ENCODE data around the gene HSPA1L.
"Not testable (repeated sequence)": the region's sequence is repeated elsewhere in the genome, so short reads cannot be mapped to it uniquely, and the experiment has no call there.

HSPA1L gene

GRCh38 chr6:31815025-31815838, at the start of gene HSPA1L, which contains the start of gene HSPA1A:
TSS of gene HSPA1L (minus strand) at chr6:31815283. CDS start at chr6:31811972, 3,311 bp downstream.
TSS of gene HSPA1A (plus strand) at chr6:31815543. CDS start at chr6:31815757, 214 bp downstream.
- peak; percentile 83 for DNase-seq

GRCh38 chr6:31864818-31865204, 49.7 kb upstream of the HSPA1L start:
- DNase-seq = no peak

- not testable (repeated sequence) for DNase-seq
Measured at GRCh38 chr6:31864123-31864562, 49.1 kb upstream of the HSPA1L start.

GRCh38 chr6:31862344-31863235, 47.5 kb upstream of the HSPA1L start, which contains the start of gene NEU1:
TSS of gene NEU1 (minus strand) at chr6:31862821. CDS start at chr6:31862776, 45 bp downstream.
- peak; percentile 100 for DNase-seq

GRCh38 chr6:31861919-31862343, 46.8 kb upstream of the HSPA1L start:
- no peak for DNase-seq

- DNase-seq = no peak
Measured at GRCh38 chr6:31861150-31861549, 46.1 kb upstream of the HSPA1L start.

GRCh38 chr6:31860349-31860748, 45.3 kb upstream of the HSPA1L start:
- no peak for DNase-seq

- no peak for DNase-seq
Measured at GRCh38 chr6:31859923-31860322, 44.8 kb upstream of the HSPA1L start.

- no peak for DNase-seq
Measured at GRCh38 chr6:31858707-31859106, 43.6 kb upstream of the HSPA1L start.

GRCh38 chr6:31857774-31858173, 42.7 kb upstream of the HSPA1L start:
- DNase-seq = not testable (repeated sequence)

GRCh38 chr6:31851980-31852718, 37.1 kb upstream of the HSPA1L start:
- DNase-seq = not testable (repeated sequence)

- DNase-seq = no peak
Measured at GRCh38 chr6:31851485-31851832, 36.4 kb upstream of the HSPA1L start.

- DNase-seq = no peak
Measured at GRCh38 chr6:31850765-31851484, 35.8 kb upstream of the HSPA1L start.

- no peak for DNase-seq
Measured at GRCh38 chr6:31847276-31847978, 32.3 kb upstream of the HSPA1L start.

- DNase-seq = no peak
Measured at GRCh38 chr6:31844507-31844906, 29.4 kb upstream of the HSPA1L start.

GRCh38 chr6:31842053-31842452, 27.0 kb upstream of the HSPA1L start:
- no peak for DNase-seq

GRCh38 chr6:31839779-31840126, 24.7 kb upstream of the HSPA1L start:
- DNase-seq = not testable (repeated sequence)

GRCh38 chr6:31838968-31839367, 23.9 kb upstream of the HSPA1L start:
- DNase-seq = no peak

GRCh38 chr6:31838114-31838553, 23.1 kb upstream of the HSPA1L start:
- DNase-seq = not testable (repeated sequence)

- DNase-seq = no peak
Measured at GRCh38 chr6:31837369-31838113, 22.5 kb upstream of the HSPA1L start.
